Measurements from ENCODE around the gene MPP4. TPM values are rescaled to one million over a fixed set of nuclear protein-coding genes. Genes with fewer than 3 reads are reported as not detected.

MPP4 gene
- total and polyA plus RNA-seq, 9 of the 15 experiments (the other 6 are each of a cell fraction or from before 2014, with no cell fraction given), result 0.03 to 0.08 TPM; not detected in 7

- TF ChIP-seq, protein P1, sequence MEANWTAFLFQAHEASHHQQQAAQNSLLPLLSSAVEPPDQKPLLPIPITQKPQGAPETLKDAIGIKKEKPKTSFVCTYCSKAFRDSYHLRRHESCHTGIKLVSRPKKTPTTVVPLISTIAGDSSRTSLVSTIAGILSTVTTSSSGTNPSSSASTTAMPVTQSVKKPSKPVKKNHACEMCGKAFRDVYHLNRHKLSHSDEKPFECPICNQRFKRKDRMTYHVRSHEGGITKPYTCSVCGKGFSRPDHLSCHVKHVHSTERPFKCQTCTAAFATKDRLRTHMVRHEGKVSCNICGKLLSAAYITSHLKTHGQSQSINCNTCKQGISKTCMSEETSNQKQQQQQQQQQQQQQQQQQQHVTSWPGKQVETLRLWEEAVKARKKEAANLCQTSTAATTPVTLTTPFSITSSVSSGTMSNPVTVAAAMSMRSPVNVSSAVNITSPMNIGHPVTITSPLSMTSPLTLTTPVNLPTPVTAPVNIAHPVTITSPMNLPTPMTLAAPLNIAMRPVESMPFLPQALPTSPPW (CRISPR knock-in tag; IDR thresholded peaks at IDR 0.05), result peak; percentile 88
- TF ChIP-seq RAD21 (CRISPR knock-in tag; conservative IDR thresholded peaks at IDR 0.05 in 1 of 2, IDR thresholded peaks at IDR 0.05 in 1 of 2), result no peak
- TF ChIP-seq, protein P2, sequence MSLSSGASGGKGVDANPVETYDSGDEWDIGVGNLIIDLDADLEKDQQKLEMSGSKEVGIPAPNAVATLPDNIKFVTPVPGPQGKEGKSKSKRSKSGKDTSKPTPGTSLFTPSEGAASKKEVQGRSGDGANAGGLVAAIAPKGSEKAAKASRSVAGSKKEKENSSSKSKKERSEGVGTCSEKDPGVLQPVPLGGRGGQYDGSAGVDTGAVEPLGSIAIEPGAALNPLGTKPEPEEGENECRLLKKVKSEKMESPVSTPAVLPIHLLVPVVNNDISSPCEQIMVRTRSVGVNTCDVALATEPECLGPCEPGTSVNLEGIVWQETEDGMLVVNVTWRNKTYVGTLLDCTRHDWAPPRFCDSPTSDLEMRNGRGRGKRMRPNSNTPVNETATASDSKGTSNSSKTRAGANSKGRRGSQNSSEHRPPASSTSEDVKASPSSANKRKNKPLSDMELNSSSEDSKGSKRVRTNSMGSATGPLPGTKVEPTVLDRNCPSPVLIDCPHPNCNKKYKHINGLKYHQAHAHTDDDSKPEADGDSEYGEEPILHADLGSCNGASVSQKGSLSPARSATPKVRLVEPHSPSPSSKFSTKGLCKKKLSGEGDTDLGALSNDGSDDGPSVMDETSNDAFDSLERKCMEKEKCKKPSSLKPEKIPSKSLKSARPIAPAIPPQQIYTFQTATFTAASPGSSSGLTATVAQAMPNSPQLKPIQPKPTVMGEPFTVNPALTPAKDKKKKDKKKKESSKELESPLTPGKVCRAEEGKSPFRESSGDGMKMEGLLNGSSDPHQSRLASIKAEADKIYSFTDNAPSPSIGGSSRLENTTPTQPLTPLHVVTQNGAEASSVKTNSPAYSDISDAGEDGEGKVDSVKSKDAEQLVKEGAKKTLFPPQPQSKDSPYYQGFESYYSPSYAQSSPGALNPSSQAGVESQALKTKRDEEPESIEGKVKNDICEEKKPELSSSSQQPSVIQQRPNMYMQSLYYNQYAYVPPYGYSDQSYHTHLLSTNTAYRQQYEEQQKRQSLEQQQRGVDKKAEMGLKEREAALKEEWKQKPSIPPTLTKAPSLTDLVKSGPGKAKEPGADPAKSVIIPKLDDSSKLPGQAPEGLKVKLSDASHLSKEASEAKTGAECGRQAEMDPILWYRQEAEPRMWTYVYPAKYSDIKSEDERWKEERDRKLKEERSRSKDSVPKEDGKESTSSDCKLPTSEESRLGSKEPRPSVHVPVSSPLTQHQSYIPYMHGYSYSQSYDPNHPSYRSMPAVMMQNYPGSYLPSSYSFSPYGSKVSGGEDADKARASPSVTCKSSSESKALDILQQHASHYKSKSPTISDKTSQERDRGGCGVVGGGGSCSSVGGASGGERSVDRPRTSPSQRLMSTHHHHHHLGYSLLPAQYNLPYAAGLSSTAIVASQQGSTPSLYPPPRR (CRISPR knock-in tag; IDR thresholded peaks at IDR 0.05; ENCODE audit: borderline replicate concordance), result no peak
- TF ChIP-seq FOXP4 (CRISPR knock-in tag; IDR thresholded peaks at IDR 0.05; ENCODE audit: borderline replicate concordance), result no peak
- TF ChIP-seq C11orf30 (IDR thresholded peaks at IDR 0.05; ENCODE audit: low read depth), result peak; percentile 91
- no peak for TF ChIP-seq ZNF124 (CRISPR knock-in tag; IDR thresholded peaks at IDR 0.05)
- TF ChIP-seq BHLHE40 (IDR thresholded peaks at IDR 0.05; ENCODE audit: low read length), result 0 out of 2 replicates have a peak, but pooled peaks have one; percentile 25
- 0 out of 2 replicates have a peak, but pooled peaks have one; percentile 41 for TF ChIP-seq SREBF1 (IDR thresholded peaks at IDR 0.05; ENCODE audit: borderline replicate concordance, low read depth, low read length)
- TF ChIP-seq CBFA2T3 (IDR thresholded peaks at IDR 0.05), result no peak
- no peak for TF ChIP-seq PTRF (tag; IDR thresholded peaks at IDR 0.05)
- TF ChIP-seq BMI1 (IDR thresholded peaks at IDR 0.05; ENCODE audit: low read length), result no peak
- TF ChIP-seq ZNF79 (CRISPR knock-in tag; IDR thresholded peaks at IDR 0.05; ENCODE audit: low read depth), result no peak
- no peak for TF ChIP-seq HOMEZ (CRISPR knock-in tag; IDR thresholded peaks at IDR 0.05)
- TF ChIP-seq MTA3 (IDR thresholded peaks at IDR 0.05; ENCODE audit: borderline replicate concordance), result no peak
- TF ChIP-seq, protein P3, sequence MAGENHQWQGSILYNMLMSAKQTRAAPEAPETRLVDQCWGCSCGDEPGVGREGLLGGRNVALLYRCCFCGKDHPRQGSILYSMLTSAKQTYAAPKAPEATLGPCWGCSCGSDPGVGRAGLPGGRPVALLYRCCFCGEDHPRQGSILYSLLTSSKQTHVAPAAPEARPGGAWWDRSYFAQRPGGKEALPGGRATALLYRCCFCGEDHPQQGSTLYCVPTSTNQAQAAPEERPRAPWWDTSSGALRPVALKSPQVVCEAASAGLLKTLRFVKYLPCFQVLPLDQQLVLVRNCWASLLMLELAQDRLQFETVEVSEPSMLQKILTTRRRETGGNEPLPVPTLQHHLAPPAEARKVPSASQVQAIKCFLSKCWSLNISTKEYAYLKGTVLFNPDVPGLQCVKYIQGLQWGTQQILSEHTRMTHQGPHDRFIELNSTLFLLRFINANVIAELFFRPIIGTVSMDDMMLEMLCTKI (IDR thresholded peaks at IDR 0.05; ENCODE audit: partially characterized antibody), result no peak
- TF ChIP-seq ZNF274 (IDR thresholded peaks at IDR 0.05; ENCODE audit: borderline replicate concordance, low read depth, low read length), result no peak
These were observed 55.7 kb downstream of the MPP4 start (continued) for GRCh38 chr2:201642579-201643215.

Measured in K562 (cell line).